PC-3 (cell line): ENCODE results near the gene KCTD10.

Source experiments
- EZH2 ChIP-seq: fragments of 300-600 bp; sonication (generic); IDR thresholded peaks from one replicate; pipeline ENCODE4 v1.6.1; 2017; ENCODE audit warnings: antibody characterized with exemption, mild to moderate bottlenecking, low read length; ENCODE audit not compliant: unreplicated experiment
- TF ChIP-seq, protein P1 (sequence below): fragments of 300-600 bp; sonication (generic); conservative IDR thresholded peaks from 2 replicates; pipeline ENCODE4 v1.5.1; 2017; ENCODE audit warnings: antibody characterized with exemption, low read depth, mild to moderate bottlenecking, low read length

DNA sequence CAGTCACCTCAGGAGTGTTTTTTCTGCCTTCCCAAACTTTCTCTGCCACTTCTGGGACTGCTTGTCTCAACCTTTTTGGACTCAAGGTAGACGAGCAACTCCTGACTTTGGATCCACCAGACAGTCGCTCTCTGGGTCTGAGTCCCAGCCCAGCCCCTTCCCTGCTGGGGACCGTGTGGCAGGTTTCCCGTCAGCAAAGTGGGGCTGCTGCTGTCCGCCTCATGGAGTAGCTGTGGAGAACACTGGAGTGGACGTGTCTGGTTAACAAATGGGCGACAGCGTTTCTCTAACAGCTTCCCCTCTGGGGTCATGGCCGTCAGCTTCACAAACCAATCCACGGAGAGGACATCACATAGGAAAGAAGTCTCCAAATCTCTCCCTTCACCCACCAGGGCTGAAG, 54.8 kb downstream of the KCTD10 start:
- TF ChIP-seq, protein P1, sequence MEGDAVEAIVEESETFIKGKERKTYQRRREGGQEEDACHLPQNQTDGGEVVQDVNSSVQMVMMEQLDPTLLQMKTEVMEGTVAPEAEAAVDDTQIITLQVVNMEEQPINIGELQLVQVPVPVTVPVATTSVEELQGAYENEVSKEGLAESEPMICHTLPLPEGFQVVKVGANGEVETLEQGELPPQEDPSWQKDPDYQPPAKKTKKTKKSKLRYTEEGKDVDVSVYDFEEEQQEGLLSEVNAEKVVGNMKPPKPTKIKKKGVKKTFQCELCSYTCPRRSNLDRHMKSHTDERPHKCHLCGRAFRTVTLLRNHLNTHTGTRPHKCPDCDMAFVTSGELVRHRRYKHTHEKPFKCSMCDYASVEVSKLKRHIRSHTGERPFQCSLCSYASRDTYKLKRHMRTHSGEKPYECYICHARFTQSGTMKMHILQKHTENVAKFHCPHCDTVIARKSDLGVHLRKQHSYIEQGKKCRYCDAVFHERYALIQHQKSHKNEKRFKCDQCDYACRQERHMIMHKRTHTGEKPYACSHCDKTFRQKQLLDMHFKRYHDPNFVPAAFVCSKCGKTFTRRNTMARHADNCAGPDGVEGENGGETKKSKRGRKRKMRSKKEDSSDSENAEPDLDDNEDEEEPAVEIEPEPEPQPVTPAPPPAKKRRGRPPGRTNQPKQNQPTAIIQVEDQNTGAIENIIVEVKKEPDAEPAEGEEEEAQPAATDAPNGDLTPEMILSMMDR = no peak
- TF ChIP-seq EZH2 = no peak
